ENCODE measurements around the gene TPSB2. TPM values are rescaled to one million over a fixed set of nuclear protein-coding genes. Genes with fewer than 3 reads are reported as not detected.
"Not testable (repeated sequence)": the region's sequence is repeated elsewhere in the genome, so short reads cannot be mapped to it uniquely, and the experiment has no call there.

TPSB2 gene
- 1 to 10 TPM in 1 of 2 donors, not detected in 1; 1.0 TPM for total RNA-seq

DNA sequence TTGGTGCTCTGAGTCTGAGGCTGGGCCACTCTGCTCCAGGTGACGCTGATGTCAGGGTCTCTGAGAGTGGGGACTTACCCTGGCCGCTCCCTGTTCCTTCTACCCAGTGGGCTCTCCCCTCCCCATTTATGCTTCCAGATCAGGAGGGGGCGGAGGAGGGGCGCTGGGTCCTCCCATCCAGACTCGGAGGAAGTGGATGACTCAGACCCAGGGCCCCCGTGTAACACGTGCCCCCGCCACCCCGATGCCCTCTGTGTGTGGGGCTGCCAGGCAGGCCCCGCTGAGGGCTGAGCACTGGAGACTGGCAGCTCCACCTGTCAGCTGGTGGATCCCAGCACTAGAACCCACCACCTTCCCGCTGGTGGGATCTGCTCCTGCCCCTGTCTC lies at the start of gene TPSB2:
Gene TPSB2, minus strand, starts transcription at position 101 of the 387 bp plus-strand sequence. CDS start 233 bp downstream, outside the sequence.
- DNase-seq (ENCODE audit: low spot score); H3K4me3 Mint-ChIP-seq; ATAC-seq; H3K27ac Mint-ChIP-seq; H3K36me3 Mint-ChIP-seq; H3K9me3 Mint-ChIP-seq; H3K4me1 Mint-ChIP-seq (ENCODE audit: low read depth in 2 of 2); H3K27me3 Mint-ChIP-seq: not testable (repeated sequence)

DNA sequence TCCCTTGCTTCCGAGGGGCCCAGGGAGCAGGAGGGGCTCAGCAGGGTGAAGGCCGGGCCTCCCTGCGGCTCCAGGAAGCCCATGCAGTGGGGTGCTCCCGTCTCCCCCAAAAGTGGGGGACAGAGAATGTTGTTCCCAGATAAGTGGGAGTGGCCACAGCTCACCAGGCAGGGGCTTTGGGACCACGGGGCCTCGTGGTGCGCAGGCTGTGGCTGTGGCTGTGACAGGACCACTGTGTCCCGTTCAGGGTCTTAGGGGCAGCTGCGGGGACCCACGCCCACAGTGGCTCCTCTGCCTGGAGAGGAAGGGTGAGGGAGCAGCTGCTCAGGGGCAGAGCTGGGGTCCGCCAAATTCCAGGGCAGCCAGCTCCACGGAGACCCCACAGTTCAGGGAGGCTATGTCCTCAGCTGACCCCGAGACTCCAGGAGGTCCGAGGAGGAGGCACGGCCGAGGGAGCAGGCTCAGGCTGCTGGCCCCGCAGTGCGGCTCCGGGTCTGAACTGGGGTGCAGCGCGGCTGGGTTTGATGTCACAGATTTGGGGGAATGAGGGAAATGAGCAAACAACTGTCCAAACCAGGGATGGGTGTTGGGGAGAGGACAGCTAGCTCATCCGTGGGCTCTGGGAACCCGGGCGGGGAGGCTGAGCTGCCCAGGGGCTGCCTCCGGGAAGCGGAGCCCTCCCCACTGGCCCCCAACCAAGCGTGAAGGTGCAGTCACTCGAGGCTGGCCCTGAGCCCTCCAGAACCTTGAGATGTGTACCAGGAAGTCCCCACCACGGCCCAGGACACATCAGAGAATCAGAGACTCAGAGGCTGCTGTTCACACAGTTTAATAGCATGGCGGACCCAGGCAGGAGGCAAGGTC lies 49.3 kb upstream of the TPSB2 start:
- ATAC-seq (no peak), DNase-seq (ENCODE audit: low spot score) (no peak)
- peaks cover 0 to 8% of the 10 kb centered on the region in 2 donors for H3K27me3 Mint-ChIP-seq
- H3K27ac Mint-ChIP-seq, result no peak overlapping the region
- no peaks in the 10 kb centered on the region for H3K9me3 Mint-ChIP-seq
- H3K4me3 Mint-ChIP-seq, result no peak overlapping the region
- no peaks in the 10 kb centered on the region for H3K4me1 Mint-ChIP-seq (ENCODE audit: low read depth in 2 of 2)
- H3K36me3 Mint-ChIP-seq, result no peaks in the 10 kb centered on the region

DNA sequence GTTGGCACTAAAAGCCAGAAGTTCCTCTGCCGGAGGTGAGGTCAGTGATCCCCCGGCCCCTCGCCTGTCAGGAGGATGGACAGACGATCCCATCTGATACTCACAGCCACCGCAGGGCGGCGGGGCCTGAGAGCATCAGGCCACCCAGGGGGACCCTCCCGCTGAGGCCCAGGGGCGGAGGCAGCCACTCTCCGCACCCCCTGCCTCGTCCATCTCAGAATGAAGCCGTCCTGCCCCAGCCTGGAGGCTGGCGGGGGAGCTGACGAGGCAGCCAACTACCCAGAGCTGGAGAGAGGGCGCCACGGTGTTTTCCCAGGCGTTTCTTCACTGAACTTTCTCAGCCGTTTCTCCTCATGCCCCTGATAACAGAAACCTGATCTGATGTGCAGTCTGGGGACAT lies 48.5 kb upstream of the TPSB2 start:
- Mint-ChIP-seq H3K27ac (no peak overlapping the region), H3K9me3 (no peaks in the 10 kb centered on the region), H3K4me1 (ENCODE audit: low read depth in 2 of 2) (no peaks in the 10 kb centered on the region), H3K36me3 (no peaks in the 10 kb centered on the region), H3K4me3 (no peak overlapping the region), H3K27me3 (peaks cover 0 to 8% of the 10 kb centered on the region in 2 donors)
- ATAC-seq, result no peak
- DNase-seq (ENCODE audit: low spot score), result no peak

DNA sequence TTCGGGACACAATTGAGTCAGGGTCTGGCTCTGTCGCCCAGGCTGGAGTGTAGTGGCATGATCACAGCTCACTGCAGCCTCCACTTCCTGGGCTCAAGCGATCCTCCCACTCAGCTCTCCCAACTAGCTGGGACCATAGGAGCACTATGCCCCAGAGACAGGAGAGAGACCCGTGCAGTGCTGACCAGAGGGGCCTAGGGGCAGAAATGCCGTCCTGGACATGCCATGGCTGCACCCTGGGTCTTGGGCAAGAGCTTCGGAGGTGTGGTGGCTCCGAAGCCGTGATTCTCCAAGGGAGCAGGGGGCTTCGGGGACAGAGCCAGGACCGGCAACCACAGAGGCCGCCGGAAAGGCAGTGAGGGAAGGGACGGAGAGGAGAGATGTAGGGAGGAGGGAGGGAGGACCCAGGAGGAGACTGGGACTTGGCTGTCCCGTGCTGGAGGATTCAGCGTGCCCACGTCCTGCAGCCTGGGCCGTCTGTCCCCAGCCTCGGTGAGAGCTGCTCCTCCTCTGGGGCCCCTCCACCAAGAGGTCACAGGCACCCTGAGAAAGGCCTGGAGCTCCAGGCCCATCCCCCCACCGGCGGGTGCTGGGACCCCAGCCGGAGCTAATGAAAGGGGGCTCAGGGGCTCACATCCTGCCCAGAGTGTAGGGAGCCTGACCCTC lies 47.8 kb upstream of the TPSB2 start:
- ATAC-seq, result no peak
- no peaks in the 10 kb centered on the region for H3K36me3 Mint-ChIP-seq

DNA sequence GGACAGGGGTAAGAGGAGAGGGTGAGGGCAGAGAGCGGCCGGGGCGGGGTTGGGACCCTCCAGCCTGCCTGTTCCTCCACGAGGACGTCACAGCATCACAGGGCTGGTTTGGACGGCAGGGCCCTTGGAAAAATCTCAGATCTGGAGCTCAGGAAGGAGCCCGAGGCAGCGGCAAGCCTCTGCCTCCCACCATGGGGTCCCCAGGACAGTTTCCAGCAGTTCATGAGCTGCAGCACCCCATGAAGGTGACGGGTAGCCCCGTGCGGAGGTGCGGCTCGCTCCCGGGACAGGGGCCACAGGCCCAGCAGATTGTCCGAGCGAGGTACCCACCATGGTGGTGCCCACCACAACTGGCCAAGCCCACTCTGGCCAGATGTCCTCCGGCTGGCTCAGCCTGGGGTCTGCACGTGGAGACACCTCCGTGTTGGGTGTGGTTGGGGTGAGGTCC lies 47.2 kb upstream of the TPSB2 start:
- no peaks in the 10 kb centered on the region for H3K9me3 Mint-ChIP-seq
- no peak overlapping the region for H3K27ac Mint-ChIP-seq
- H3K4me1 Mint-ChIP-seq (ENCODE audit: low read depth in 2 of 2), result no peaks in the 10 kb centered on the region
- H3K36me3 Mint-ChIP-seq, result no peaks in the 10 kb centered on the region
- no peak for DNase-seq (ENCODE audit: low spot score)
- H3K27me3 Mint-ChIP-seq, result peaks cover 0 to 12% of the 10 kb centered on the region in 2 donors
- no peak overlapping the region for H3K4me3 Mint-ChIP-seq
- ATAC-seq, result no peak

More for the DNA sequence above, 47.8 kb upstream of the TPSB2 start:
- peaks cover 0 to 11% of the 10 kb centered on the region in 2 donors for H3K27me3 Mint-ChIP-seq
- H3K4me1 Mint-ChIP-seq (ENCODE audit: low read depth in 2 of 2), result no peaks in the 10 kb centered on the region
- H3K9me3 Mint-ChIP-seq, result no peaks in the 10 kb centered on the region
- no peak overlapping the region for H3K4me3 Mint-ChIP-seq
- H3K27ac Mint-ChIP-seq, result no peak overlapping the region
- no peak for DNase-seq (ENCODE audit: low spot score)

DNA sequence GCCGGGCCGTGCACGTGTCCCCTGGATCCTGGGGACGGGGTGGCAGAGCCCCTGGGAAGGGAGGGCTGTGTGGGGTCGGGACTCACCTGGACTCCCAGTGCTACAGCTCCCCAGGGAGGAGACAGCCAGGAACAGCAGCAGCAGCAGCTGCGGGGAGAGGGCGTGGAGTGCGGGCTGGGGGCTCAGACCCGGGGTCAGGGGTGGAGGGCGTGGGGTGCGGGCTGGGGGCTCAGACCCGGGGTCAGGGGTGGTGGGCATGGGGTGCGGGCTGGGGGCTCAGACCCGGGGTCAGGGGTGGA lies 46.5 kb upstream of the TPSB2 start:
- ATAC-seq (no peak), DNase-seq (ENCODE audit: low spot score) (no peak)
- H3K9me3 Mint-ChIP-seq, result no peaks in the 10 kb centered on the region
- H3K27ac Mint-ChIP-seq, result no peak overlapping the region
- no peak overlapping the region for H3K4me3 Mint-ChIP-seq
- H3K36me3 Mint-ChIP-seq, result no peaks in the 10 kb centered on the region
- H3K27me3 Mint-ChIP-seq, result peaks cover 0 to 12% of the 10 kb centered on the region in 2 donors
- H3K4me1 Mint-ChIP-seq (ENCODE audit: low read depth in 2 of 2), result no peaks in the 10 kb centered on the region

DNA sequence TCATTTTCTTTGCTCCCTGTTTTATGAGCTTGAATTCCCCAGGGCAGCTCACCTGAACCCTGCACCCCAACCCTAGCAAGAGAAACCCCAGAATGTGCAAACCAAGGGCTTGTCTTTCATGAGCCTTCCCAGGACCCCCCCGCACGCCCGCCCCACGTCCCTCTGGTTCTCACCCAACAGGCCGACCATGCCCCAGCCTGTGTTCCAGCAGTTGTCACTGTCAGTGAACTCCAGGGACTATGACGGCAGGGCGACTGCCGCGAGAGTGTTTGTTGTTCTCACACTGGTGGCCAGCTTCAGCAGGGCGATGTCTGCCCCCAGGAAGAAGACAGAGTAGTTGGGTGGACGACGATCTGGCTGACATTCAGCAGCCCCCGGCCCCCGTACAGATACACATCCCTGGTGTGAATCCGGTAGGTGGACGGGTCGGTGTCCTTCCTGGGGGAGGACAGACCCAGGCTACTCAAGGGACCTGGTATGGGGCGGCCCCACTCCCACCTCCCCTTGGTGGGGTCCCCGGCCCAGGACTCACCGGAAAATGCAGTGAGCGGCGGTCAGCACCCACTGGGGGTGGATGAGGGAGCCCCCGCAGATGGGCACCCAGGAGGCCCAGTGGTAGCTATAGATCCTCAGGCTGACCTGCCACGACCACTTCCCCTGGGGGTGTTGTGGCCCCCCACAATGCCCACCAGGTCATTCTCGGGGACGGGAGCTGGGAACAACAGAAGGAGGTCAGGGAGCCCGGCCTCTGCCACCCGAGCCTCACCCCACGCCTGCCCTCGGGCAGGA lies 46.0 kb upstream of the TPSB2 start:
- H3K36me3 Mint-ChIP-seq, result no peaks in the 10 kb centered on the region
- peaks cover 0 to 14% of the 10 kb centered on the region in 2 donors for H3K27me3 Mint-ChIP-seq
- no peak for ATAC-seq
- H3K9me3 Mint-ChIP-seq, result no peaks in the 10 kb centered on the region
- no peak for DNase-seq (ENCODE audit: low spot score)
- H3K4me1 Mint-ChIP-seq (ENCODE audit: low read depth in 2 of 2), result peaks cover 0 to 3% of the 10 kb centered on the region in 2 donors
- no peak overlapping the region for H3K4me3 Mint-ChIP-seq
- no peak overlapping the region for H3K27ac Mint-ChIP-seq

DNA sequence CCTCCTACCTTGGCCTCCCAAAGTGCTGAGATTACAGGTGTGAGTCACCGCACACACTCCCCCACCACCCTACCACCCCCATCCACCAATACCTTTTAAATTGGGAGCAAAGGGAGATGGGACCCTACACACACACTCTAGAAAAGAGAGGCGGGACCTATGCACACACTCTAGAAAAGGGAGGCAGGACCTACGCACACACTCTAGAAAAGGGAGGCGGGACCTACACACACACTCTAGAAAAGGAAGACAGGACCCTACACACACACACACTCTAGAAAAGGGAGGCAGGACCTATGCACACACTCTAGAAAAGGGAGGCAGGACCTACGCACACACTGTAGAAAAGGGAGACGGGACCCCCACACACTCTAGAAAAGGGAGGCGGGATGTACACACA lies 44.8 kb upstream of the TPSB2 start:
- DNase-seq (ENCODE audit: low spot score) (no peak), ATAC-seq (no peak)
- Mint-ChIP-seq H3K27me3 (peaks cover 0 to 16% of the 10 kb centered on the region in 2 donors), H3K36me3 (no peaks in the 10 kb centered on the region), H3K27ac (no peak overlapping the region), H3K4me3 (no peak overlapping the region), H3K9me3 (no peaks in the 10 kb centered on the region), H3K4me1 (ENCODE audit: low read depth in 2 of 2) (peaks cover 0 to 3% of the 10 kb centered on the region in 2 donors)

DNA sequence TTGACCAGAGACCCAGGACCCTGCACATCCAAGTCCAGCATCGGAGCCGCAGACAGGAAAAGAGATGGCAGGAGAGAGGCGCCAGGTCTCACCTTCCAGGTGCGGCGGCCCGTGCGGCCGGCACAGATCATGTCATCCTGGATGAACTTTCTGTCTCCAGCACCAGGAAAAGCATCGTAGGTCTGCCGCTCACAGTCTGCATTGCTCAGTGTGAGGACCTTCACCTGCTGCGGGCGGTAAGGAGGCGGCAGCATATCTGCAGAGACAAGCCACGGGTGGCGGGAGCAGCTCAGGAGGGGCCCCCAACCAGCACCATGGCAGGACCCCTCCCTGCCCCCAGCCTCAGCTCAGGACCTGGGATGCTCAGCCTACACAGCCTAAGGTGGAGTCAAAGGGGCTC lies 43.8 kb upstream of the TPSB2 start:
- Mint-ChIP-seq H3K4me1 (ENCODE audit: low read depth in 2 of 2) (peaks cover 0 to 3% of the 10 kb centered on the region in 2 donors), H3K27me3 (peaks cover 0 to 16% of the 10 kb centered on the region in 2 donors), H3K27ac (no peak overlapping the region), H3K9me3 (no peaks in the 10 kb centered on the region), H3K36me3 (no peaks in the 10 kb centered on the region), H3K4me3 (no peak overlapping the region)
- DNase-seq (ENCODE audit: low spot score) (no peak), ATAC-seq (peak in 1 of 2 donors; percentile 33)

DNA sequence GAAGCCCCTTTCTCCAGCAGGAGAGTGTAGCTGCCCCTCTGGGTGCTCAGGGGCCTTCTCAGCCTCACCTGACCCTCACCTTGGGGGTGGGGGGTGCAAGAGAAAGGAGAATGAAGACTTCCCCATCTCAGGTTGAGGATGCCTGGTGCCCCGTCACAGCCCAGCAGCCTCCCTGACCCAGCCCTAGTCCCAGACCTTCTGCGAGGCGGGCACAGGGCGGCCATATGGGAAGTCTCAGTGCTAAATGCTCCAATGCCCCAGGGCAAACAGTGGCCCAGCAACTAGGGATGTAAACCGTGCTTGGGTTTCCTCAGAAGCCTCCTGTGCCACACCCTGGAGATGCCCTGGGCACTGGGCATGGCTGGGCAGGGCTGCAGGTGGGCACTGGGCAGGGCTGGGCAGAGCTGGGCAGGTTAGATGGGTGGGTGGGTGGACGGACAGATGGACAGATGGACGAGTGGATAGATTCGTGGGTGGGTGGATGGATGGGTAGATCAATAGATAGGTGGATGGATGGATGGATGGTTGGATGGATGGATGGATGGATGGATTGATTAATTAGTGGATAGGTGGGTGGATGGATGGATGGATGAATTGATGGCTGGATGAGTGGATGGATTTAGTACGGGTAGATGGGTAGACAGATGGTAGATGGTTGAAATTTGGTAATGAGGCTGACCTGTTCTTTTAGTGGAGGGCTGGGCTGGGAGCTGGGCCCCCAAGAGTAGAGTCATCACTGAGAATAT lies 42.6 kb upstream of the TPSB2 start:
- Mint-ChIP-seq H3K9me3 (no peaks in the 10 kb centered on the region), H3K36me3 (no peaks in the 10 kb centered on the region), H3K4me3 (no peak overlapping the region), H3K4me1 (ENCODE audit: low read depth in 2 of 2) (peaks cover 0 to 3% of the 10 kb centered on the region in 2 donors), H3K27ac (no peak overlapping the region), H3K27me3 (peaks cover 0 to 14% of the 10 kb centered on the region in 2 donors)
- ATAC-seq, result no peak
- no peak for DNase-seq (ENCODE audit: low spot score)

DNA sequence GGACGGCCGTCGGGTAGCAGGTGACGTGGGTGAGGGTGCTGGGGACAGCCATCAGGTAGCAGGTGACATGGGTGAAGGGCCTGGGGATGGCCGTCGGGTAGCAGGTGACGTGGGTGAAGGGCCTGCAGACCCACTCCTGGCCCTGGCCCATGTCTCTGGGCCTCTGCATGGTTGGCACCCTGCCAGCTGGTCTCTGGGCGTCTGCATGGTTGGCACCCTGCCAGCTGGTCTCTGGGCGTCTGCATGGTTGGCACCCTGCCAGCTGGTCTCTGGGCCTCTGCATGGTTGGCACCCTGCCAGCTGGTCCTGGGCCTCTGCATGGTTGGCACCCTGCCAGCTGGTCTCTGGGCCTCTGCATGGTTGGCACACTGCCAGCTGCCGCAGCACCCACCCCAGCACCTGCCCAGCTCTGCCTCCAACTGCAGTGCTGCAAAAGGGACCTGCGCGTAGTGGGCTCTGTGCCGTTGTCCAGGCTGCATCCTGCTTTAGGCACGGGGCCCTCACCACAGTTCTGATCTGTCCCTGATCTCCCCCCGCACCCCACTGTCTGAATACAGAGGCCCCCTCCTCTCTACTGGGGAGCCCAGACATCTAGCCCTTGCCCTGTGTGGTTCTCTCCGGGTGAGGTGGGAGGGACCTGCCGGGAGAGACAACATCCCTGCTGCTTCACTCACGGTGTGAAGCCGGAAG lies 41.9 kb upstream of the TPSB2 start:
- peaks cover 0 to 14% of the 10 kb centered on the region in 2 donors for H3K27me3 Mint-ChIP-seq
- H3K4me1 Mint-ChIP-seq (ENCODE audit: low read depth in 2 of 2); H3K27ac Mint-ChIP-seq; H3K36me3 Mint-ChIP-seq; H3K9me3 Mint-ChIP-seq; ATAC-seq; H3K4me3 Mint-ChIP-seq: not testable (repeated sequence)
- DNase-seq (ENCODE audit: low spot score), result peak; percentile 51

DNA sequence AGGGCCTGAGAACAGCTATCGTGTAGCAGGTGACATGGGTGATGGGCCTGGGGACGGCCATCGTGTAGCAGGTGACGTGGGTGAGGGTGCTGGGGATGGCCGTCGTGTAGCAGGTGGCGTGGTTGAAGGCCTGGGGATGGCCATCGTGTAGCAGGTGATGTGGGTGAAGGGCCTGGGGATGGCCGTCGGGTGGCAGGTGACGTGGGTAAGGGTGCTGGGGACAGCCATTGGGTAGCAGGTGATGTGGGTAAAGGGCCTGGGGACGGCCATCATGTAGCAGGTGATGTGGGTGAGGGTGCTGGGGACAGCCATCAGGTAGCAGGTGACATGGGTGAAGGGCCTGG lies 41.4 kb upstream of the TPSB2 start:
- H3K27me3 Mint-ChIP-seq, result peaks cover 0 to 14% of the 10 kb centered on the region in 2 donors
- H3K27ac Mint-ChIP-seq, result no peak overlapping the region
- ATAC-seq, result no peak
- peak; percentile 23 for DNase-seq (ENCODE audit: low spot score)
- no peaks in the 10 kb centered on the region for H3K36me3 Mint-ChIP-seq
- H3K4me3 Mint-ChIP-seq, result no peak overlapping the region
- H3K9me3 Mint-ChIP-seq, result no peaks in the 10 kb centered on the region
- peaks cover 0 to 3% of the 10 kb centered on the region in 2 donors for H3K4me1 Mint-ChIP-seq (ENCODE audit: low read depth in 2 of 2)

DNA sequence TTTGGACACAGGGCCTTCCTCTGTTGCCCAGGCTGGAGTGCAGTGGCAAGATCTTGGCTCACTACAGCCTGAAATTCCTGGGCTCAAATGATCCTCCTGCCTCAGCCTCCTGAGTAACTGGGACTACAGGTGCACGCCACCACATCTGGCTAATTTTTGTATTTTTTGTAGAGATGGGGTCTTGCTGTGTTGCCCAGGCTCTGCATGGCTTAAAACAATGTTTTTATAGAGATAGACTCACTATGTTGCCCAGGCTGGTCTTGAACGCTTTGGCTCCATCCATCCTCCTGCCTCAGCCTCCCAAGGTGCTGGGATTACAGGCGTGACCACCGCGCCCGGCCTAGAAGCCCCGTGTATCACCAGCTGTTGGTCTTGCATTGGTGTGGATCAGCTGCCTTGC lies 39.4 kb upstream of the TPSB2 start:
- H3K27me3 Mint-ChIP-seq; H3K27ac Mint-ChIP-seq; H3K4me1 Mint-ChIP-seq (ENCODE audit: low read depth in 2 of 2); H3K9me3 Mint-ChIP-seq; ATAC-seq; DNase-seq (ENCODE audit: low spot score); H3K4me3 Mint-ChIP-seq; H3K36me3 Mint-ChIP-seq: not testable (repeated sequence)
